ENCODE results near the gene DEFB116. TPM values are rescaled to one million over a fixed set of nuclear protein-coding genes. Genes with fewer than 3 reads are reported as not detected.
"Not testable (repeated sequence)": the region's sequence is repeated elsewhere in the genome, so short reads cannot be mapped to it uniquely, and the experiment has no call there.

Gene DEFB116, protein sequence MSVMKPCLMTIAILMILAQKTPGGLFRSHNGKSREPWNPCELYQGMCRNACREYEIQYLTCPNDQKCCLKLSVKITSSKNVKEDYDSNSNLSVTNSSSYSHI
- not detected for total RNA-seq

DNA sequence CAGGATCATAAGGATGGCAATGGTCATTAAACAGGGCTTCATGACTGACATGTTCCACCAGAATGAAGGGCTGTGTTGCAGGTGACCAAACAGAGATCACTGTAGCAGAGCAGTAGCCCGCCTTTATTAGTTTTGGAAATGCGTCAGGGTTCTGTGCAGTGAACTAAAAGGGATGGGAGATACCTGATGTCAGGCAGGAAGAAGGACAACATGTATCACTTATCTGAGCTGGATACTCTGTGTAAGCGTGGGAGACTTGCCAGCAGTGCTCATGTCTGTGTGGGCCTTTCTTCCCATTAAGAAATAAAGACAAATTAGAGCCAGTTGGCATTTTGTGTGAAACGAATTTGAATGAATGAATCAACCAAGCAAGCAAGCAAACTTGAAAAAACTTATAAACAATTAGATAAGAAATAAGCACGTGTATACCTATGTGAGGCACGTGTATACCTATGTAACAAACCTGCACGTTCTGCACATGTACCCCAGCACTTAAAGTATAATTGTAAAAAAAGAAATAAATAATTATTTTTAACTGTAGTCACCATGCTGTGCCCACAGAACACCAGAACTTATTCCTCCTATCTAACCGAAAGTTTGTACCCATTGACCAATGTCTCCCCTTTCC is at the start of gene DEFB116:
TSS of gene DEFB116 (minus strand) at position 51 of the 628 bp plus-strand sequence. CDS start at position 51, 0 bp downstream.
- Histone ChIP-seq H3K36me3 (no peaks in the 10 kb centered on the region), H3K9me3 (peaks cover 0 to 12% (median 1%) of the 10 kb centered on the region in 4 donors), H3K4me1 (no peaks in the 10 kb centered on the region), H3K4me3 (no peak within 1 kb of the TSS), H3K27ac (no peak within 1 kb of the TSS), H3K27me3 (no peaks in the 10 kb centered on the region)
- DNase-seq (ENCODE audit: low spot score in 2 of 2) = no peak
- WGBS, 2 donors = 49 to 50% methylated on average over 8 of the region's 8 CpGs
- TF ChIP-seq EP300 (IDR thresholded peaks at IDR 0.05) = no peak
- TF ChIP-seq POLR2A (IDR thresholded peaks at IDR 0.05) = no peak
- TF ChIP-seq, protein P1, sequence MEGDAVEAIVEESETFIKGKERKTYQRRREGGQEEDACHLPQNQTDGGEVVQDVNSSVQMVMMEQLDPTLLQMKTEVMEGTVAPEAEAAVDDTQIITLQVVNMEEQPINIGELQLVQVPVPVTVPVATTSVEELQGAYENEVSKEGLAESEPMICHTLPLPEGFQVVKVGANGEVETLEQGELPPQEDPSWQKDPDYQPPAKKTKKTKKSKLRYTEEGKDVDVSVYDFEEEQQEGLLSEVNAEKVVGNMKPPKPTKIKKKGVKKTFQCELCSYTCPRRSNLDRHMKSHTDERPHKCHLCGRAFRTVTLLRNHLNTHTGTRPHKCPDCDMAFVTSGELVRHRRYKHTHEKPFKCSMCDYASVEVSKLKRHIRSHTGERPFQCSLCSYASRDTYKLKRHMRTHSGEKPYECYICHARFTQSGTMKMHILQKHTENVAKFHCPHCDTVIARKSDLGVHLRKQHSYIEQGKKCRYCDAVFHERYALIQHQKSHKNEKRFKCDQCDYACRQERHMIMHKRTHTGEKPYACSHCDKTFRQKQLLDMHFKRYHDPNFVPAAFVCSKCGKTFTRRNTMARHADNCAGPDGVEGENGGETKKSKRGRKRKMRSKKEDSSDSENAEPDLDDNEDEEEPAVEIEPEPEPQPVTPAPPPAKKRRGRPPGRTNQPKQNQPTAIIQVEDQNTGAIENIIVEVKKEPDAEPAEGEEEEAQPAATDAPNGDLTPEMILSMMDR (IDR thresholded peaks at IDR 0.05) = no peak

DNA sequence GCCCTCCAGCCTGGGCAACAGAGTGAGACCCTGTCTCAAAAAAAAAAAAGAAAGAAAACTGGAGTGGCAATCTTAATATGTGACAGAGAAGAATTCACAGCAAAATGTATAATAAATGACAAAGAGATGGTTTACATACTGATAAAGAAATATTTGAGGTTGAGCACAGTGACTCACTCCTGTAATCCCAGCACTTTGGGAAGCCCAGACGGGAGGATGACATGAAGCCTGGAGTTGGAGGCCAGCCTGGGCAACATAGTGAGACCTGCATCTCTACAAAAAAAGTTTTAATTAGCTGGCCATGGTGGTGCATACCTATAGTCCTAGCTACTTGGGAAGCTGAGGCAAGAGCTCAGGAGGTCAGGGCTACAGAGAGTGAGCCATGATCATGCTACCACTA is 47.6 kb upstream of the DEFB116 start:
- no peak for DNase-seq (ENCODE audit: low spot score in 2 of 2)
- WGBS, 2 donors = 69 to 70% methylated on average over 1 of the region's 1 CpG
- H3K36me3 ChIP-seq = no peaks in the 10 kb centered on the region
- H3K4me3 ChIP-seq = no peak overlapping the region
- H3K27me3 ChIP-seq = no peaks in the 10 kb centered on the region
- no peaks in the 10 kb centered on the region for H3K4me1 ChIP-seq
- TF ChIP-seq POLR2A (IDR thresholded peaks at IDR 0.05) (no peak), EP300 (IDR thresholded peaks at IDR 0.05) (no peak)
- TF ChIP-seq, protein P1 (IDR thresholded peaks at IDR 0.05) = no peak
- H3K9me3 ChIP-seq = peaks cover 0 to 16% (median 0%) of the 10 kb centered on the region in 4 donors
- no peak overlapping the region for H3K27ac ChIP-seq

DNA sequence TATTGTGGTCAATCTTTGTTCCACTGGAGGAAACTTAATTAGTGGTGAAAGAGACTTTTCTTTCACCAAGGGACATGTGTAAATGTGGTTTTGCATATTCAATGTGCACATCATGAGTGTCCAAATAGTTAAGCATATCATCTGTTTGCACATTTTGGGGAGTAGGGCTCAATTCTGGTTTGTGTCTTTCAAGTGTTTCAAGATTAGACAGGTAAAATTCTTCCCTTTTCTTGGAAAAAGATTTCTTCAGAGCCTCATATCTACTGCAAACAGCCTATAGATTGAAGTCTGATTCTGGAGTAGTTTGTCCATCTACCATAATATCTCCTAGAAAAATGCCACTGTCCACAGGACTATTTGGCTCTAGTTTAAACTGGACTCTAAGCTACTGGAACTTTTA is 33.1 kb upstream of the DEFB116 start:
- H3K4me3 ChIP-seq = no peak overlapping the region
- no peaks in the 10 kb centered on the region for H3K36me3 ChIP-seq
- TF ChIP-seq, protein P1 (IDR thresholded peaks at IDR 0.05) = no peak
- TF ChIP-seq EP300 (IDR thresholded peaks at IDR 0.05) = no peak
- no peak for TF ChIP-seq POLR2A (IDR thresholded peaks at IDR 0.05)
- no peaks in the 10 kb centered on the region for H3K27me3 ChIP-seq
- DNase-seq (ENCODE audit: low spot score in 2 of 2) = no peak
- no peaks in the 10 kb centered on the region for H3K4me1 ChIP-seq
- no peak overlapping the region for H3K27ac ChIP-seq
- no peaks in the 10 kb centered on the region for H3K9me3 ChIP-seq

DNA sequence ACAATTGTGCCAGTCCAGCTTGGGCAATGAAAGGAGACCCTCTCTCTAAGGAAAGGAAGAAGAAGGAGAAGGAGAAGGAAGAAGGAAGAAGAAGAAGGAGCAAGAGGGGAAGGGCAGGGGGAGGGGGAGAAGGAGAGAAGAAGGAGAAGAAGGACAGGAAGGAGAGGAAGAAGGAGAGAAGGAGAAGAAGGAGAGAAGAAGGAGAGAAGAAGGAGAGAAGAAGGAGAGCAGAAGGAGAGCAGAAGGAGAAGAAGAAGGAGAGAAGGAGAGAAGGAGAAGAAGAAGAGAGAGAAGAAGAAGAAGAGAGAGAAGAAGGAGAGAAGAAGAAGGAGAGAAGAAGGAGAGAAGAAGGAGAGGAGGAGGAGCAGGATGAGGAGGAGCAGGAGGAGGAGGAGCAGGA is 22.5 kb upstream of the DEFB116 start:
- H3K9me3 ChIP-seq = peaks cover 0 to 37% (median 0%) of the 10 kb centered on the region in 4 donors
- no peaks in the 10 kb centered on the region for H3K36me3 ChIP-seq
- no peak overlapping the region for H3K27ac ChIP-seq

DNA sequence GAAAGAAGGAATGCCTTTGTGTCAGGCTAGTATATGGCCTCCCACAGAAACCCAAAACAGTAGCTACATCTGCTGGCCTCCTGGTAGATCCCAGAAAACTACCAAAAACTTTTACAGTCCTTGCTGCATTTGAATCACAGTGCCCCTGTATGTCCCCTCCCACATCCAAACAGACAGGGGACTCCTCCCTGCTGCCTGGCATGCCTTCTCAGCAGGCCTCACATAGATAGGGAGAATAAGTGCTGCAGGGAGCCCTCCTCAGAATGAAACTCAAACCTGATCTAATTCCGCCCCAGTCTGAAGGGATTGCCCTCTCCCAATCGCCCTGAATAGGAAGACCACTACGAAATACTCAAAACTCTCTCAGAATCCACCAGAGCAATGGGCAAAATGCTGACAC is 14.1 kb upstream of the DEFB116 start:
- DNase-seq (ENCODE audit: low spot score in 2 of 2) = no peak
- no peak overlapping the region for H3K27ac ChIP-seq
- no peaks in the 10 kb centered on the region for H3K27me3 ChIP-seq
- 59 to 73% methylated on average over 3 of the region's 3 CpGs for WGBS, 2 donors
- H3K4me1 ChIP-seq = no peaks in the 10 kb centered on the region
- no peaks in the 10 kb centered on the region for H3K36me3 ChIP-seq
- H3K9me3 ChIP-seq = peaks cover 0 to 40% (median 0%) of the 10 kb centered on the region in 4 donors
- no peak overlapping the region for H3K4me3 ChIP-seq
- TF ChIP-seq POLR2A (IDR thresholded peaks at IDR 0.05) = no peak
- no peak for TF ChIP-seq EP300 (IDR thresholded peaks at IDR 0.05)
- TF ChIP-seq, protein P1 (IDR thresholded peaks at IDR 0.05) = no peak

More for the DNA sequence above, 22.5 kb upstream of the DEFB116 start:
- Histone ChIP-seq H3K27me3 (no peaks in the 10 kb centered on the region), H3K4me1 (no peaks in the 10 kb centered on the region), H3K4me3 (no peak overlapping the region)
- TF ChIP-seq POLR2A (IDR thresholded peaks at IDR 0.05) (no peak), EP300 (IDR thresholded peaks at IDR 0.05) (no peak)
- TF ChIP-seq, protein P1 (IDR thresholded peaks at IDR 0.05) = no peak
- DNase-seq (ENCODE audit: low spot score in 2 of 2) = no peak

DNA sequence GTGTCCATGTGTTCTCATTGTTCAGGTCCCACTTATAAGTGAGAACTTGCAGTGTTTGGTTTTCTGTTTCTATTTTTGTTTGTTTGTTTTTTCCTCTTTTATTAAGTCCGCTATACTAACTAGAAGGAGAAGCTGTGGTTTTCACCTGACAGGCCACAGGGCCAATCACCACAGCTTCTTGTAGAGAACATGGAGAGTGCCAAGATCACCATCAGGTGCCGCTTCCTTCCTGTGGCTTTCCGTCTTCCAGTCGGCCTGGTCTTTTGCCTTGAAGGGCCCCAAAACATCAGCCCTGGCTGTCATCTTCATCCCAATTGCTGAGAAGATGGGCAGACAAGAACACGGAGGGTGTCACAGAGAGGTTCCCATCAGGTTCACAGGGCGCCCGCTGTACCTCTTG is 23.4 kb downstream of the DEFB116 start:
- not testable (repeated sequence) for H3K36me3 ChIP-seq; H3K4me1 ChIP-seq; H3K27me3 ChIP-seq; H3K4me3 ChIP-seq; H3K27ac ChIP-seq; DNase-seq (ENCODE audit: low spot score in 2 of 2)
- peaks cover 0 to 24% (median 0%) of the 10 kb centered on the region in 4 donors for H3K9me3 ChIP-seq
- 64 to 72% methylated on average over 7 of the region's 7 CpGs for WGBS, 2 donors

Data from tibial nerve (tissue), 4 donors.